Calu3 (cell line): ENCODE data around the gene OPCML. TPM values are rescaled to one million over a fixed set of nuclear protein-coding genes. Genes with fewer than 3 reads are reported as not detected.

Experiments used
- BruUV-seq: library from RNA; stranded (reverse); fragments of 400-500 nt; replicated peaks from 2 replicates; lab custom pipeline; 2021; lab: Mats Ljungman, UMichigan
- CTCF ChIA-PET: fragments of 300-600 bp; sonication (Branson Sonifier 250); formaldehyde crosslinking; loops from one replicate; lab custom pipeline; 2022; ENCODE audit warnings: antibody characterized with exemption; lab: Charles Lee
- DNase-seq: peaks from one replicate; pipeline ENCODE4 v3.0.0; 2022
- H3K27ac Mint-ChIP-seq: one replicate; pipeline ENCODE4 v1.8.0; 2022; ENCODE audit warnings: mixed read lengths; ENCODE audit not compliant: unreplicated experiment
- H3K27me3 Mint-ChIP-seq: one replicate; pipeline ENCODE4 v1.8.0; 2022; ENCODE audit warnings: mixed read lengths; ENCODE audit not compliant: unreplicated experiment
- H3K36me3 Mint-ChIP-seq: one replicate; pipeline ENCODE4 v1.8.0; 2022; ENCODE audit warnings: mild to moderate bottlenecking, moderate library complexity, mixed read lengths; ENCODE audit not compliant: insufficient read depth, unreplicated experiment
- H3K4me1 Mint-ChIP-seq: one replicate; pipeline ENCODE4 v1.8.0; 2022; ENCODE audit warnings: mild to moderate bottlenecking, low read depth, mixed read lengths; ENCODE audit not compliant: unreplicated experiment
- H3K4me3 Mint-ChIP-seq: one replicate; pipeline ENCODE4 v1.8.0; 2022; ENCODE audit warnings: mild to moderate bottlenecking, low read depth, moderate library complexity, mixed read lengths; ENCODE audit not compliant: unreplicated experiment
- H3K9me3 Mint-ChIP-seq: one replicate; pipeline ENCODE4 v1.8.0; 2022; ENCODE audit warnings: low read depth, mixed read lengths; ENCODE audit not compliant: unreplicated experiment
- CTCF ChIP-seq: fragments of 200-600 bp; IDR thresholded peaks from one replicate; pipeline ENCODE4 v1.8.0; 2022; ENCODE audit warnings: antibody characterized with exemption; ENCODE audit not compliant: unreplicated experiment
- intact Hi-C: fragments of 100-400 bp; cut with micrococcal nuclease; formaldehyde crosslinking; loops from one replicate; pipeline ENCODE4 v1.10.0; 2022; ENCODE audit not compliant: unreplicated experiment
- total RNA-seq: library from RNA; stranded (reverse); gene quantifications from 2 replicates; pipeline ENCODE4 v1.2.3, GENCODE V29; 2022

OPCML gene
- total RNA-seq, 1 experiment from 2014 or later = not detected

- CTCF ChIA-PET = no interaction called here
- intact Hi-C loops = no loop called here
- Mint-ChIP-seq H3K4me3 (no peak overlapping the region), H3K27ac (no peak overlapping the region), H3K36me3 (no peaks in the 10 kb centered on the region), H3K27me3 (no peaks in the 10 kb centered on the region), H3K4me1 (no peaks in the 10 kb centered on the region), H3K9me3 (peaks cover 18% of the 10 kb centered on the region)
- no TSS peak for BruUV-seq
- TF ChIP-seq CTCF = no peak
- DNase-seq = no peak
Observed at GRCh38 chr11:132639986-132640385, 892.3 kb downstream of the OPCML start.

- H3K27me3 Mint-ChIP-seq = no peaks in the 10 kb centered on the region
- intact Hi-C loops = no loop called here
- no peak for DNase-seq
- H3K4me3 Mint-ChIP-seq = no peak overlapping the region
- no TSS peak for BruUV-seq
- no peak for TF ChIP-seq CTCF
- H3K27ac Mint-ChIP-seq = no peak overlapping the region
- H3K9me3 Mint-ChIP-seq = peaks cover 18% of the 10 kb centered on the region
- no peaks in the 10 kb centered on the region for H3K4me1 Mint-ChIP-seq
- CTCF ChIA-PET = no interaction called here
- no peaks in the 10 kb centered on the region for H3K36me3 Mint-ChIP-seq
Observed at GRCh38 chr11:132639403-132639802, 892.9 kb downstream of the OPCML start.

GRCh38 chr11:132638423-132638822 is 893.9 kb downstream of the OPCML start:
- intact Hi-C loops = no loop called here
- no peak overlapping the region for H3K4me3 Mint-ChIP-seq
- H3K9me3 Mint-ChIP-seq = peaks cover 16% of the 10 kb centered on the region
- CTCF ChIA-PET = no interaction called here
- TF ChIP-seq CTCF = no peak
- no peak for DNase-seq
- no peaks in the 10 kb centered on the region for H3K27me3 Mint-ChIP-seq
- no peaks in the 10 kb centered on the region for H3K36me3 Mint-ChIP-seq
- BruUV-seq = no TSS peak
- H3K4me1 Mint-ChIP-seq = no peaks in the 10 kb centered on the region
- no peak overlapping the region for H3K27ac Mint-ChIP-seq

- peaks cover 14% of the 10 kb centered on the region for H3K9me3 Mint-ChIP-seq
- DNase-seq = no peak
- no peaks in the 10 kb centered on the region for H3K27me3 Mint-ChIP-seq
- H3K27ac Mint-ChIP-seq = no peak overlapping the region
- TF ChIP-seq CTCF = no peak
- no peak overlapping the region for H3K4me3 Mint-ChIP-seq
- intact Hi-C loops = no loop called here
- no TSS peak for BruUV-seq
- no peaks in the 10 kb centered on the region for H3K36me3 Mint-ChIP-seq
- CTCF ChIA-PET = no interaction called here
- no peaks in the 10 kb centered on the region for H3K4me1 Mint-ChIP-seq
Observed at GRCh38 chr11:132636523-132636922, 895.8 kb downstream of the OPCML start.
